ENCODE results near the gene ERMARD.

ERMARD gene

DNA sequence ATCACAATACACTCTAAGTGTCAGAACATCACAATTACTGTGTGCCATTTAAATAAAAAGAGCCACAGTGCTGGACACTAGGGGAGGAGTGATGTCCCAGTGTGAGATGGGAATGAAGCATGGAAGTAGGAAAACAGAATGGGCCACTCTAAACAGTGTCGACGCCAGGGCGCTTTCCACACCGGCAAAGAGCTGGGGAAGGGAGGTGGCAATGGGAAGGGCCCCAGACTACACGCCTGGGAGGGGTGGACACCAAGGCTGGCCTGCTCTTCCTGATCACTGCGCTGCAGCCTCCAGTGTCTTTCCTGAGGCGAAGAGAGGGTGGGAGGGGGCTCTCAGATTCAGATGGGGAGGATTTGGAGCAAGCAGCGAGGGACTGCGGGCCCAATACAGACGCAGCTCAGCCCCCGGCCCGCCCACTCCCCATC lies 75.9 kb downstream of the ERMARD start:
- DNase-seq = no peak

DNA sequence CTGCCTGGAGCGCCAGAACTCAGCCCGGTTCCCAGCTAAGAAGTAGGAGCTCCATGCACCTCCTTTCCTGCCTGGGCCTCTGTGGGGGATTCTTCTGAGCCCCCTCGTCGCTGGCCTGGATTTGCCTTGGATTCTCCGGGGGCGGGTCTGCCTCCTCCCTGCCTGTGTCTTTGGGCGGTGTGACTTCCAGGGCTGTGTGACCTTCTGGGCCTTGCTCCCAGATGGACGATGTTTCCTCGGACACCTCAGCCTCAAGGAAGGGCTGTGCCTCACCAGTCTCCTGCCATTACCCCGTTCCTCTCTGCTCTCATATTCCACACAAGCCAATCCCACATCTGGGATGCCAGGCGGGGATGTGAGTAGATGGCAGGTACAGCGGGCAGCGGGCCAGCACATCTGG lies 76.8 kb downstream of the ERMARD start:
- no peak for DNase-seq

DNA sequence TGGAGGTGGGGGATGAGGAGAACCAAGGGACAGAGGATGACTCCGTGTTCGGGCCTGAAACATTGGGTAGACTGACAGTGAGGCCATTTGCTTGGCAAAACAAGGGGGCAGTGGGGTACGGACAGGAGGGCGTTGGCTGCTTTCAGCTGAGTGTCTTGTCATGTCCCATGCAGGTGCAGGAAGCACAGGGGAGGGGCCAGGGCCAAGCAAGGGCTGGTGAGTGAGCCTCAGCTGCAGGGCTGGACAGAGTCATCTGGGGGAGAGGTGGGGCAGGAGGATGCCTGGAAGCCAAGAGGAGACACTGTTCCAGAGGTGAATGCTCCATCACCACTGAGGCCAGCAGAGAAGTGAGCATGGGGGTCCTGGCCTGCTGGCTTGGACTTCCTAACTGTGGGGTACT lies 78.4 kb downstream of the ERMARD start:
- no peak for DNase-seq

DNA sequence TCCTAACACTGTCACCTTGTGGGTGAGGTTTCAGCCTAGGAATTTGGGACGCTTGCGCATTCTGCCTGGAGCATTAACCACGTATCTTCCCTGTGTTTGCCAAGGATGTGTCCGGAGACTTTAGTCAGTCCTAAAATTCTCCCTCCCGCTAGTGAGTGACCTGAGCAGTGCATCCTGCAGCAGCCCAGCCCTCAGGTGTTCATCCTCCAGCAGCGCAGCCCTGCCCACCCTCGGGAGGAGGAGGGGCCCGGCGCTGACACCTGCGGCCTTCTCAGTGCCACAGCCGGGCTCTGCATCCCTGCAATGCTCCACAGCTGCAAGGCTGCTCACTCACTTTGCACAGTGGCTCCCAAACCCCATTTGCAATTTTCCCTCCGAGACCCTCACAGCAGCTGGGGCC lies 79.5 kb downstream of the ERMARD start:
- no peak for DNase-seq
